ENCODE results near the gene TMSB10. TPM values are rescaled to one million over a fixed set of nuclear protein-coding genes. Genes with fewer than 3 reads are reported as not detected.
A peak's percentile ranks its signal among the peaks of the same experiment; 100 is the strongest.

Gene TMSB10
- total RNA-seq, 1 experiment from 2014 or later = 2,488 TPM

GRCh38 chr2:84925336-84925723 is 19.9 kb downstream of the TMSB10 start:
- no peaks in the 10 kb centered on the region for H3K9me3 ChIP-seq (ENCODE audit: low read depth, low read length, poor library complexity, severe bottlenecking)
- ChIA-PET POLR2A (ENCODE audit: low non-redundant PET) (no interaction called here), CTCF (interaction anchor here (0.5 to 1.3 kb wide), 4 partner anchors 18 to 51 kb away, joined by 3 to 4 read pairs (median 4); no protein-coding TSS in a partner anchor)
- no peaks in the 10 kb centered on the region for H3K27me3 ChIP-seq (replicated peaks; ENCODE audit: insufficient read depth, low read depth, low read length, poor library complexity)
- BruUV-seq (replicated peaks) = no TSS peak
- intact Hi-C loops (cut with micrococcal nuclease; ENCODE audit: unreplicated experiment) = loop anchor here (1.0 to 5.0 kb wide), 4 partner anchors 21 to 428 kb away; partner anchors contain the start of genes TCF7L1 and TMSB10
- H3K27ac ChIP-seq (ENCODE audit: low read depth, low read length, poor library complexity, severe bottlenecking) = peak overlapping the region; percentile 62
- TF ChIP-seq EZH2 (IDR thresholded peaks at IDR 0.05; ENCODE audit: borderline replicate concordance, low read depth, low read length, poor library complexity, severe bottlenecking) (no peak), CTCF (conservative IDR thresholded peaks at IDR 0.05; ENCODE audit: low read depth, low read length) (no peak)
- DNase-seq (ENCODE audit: low spot score) = no peak
- H3K36me3 ChIP-seq (ENCODE audit: insufficient read depth, low read length, poor library complexity, severe bottlenecking) = no peaks in the 10 kb centered on the region
- peaks cover 22% of the 10 kb centered on the region for H3K4me1 ChIP-seq (ENCODE audit: insufficient read depth, low read length, poor library complexity, severe bottlenecking)
- H3K4me3 ChIP-seq (ENCODE audit: low read depth, low read length, poor library complexity, severe bottlenecking) = no peak overlapping the region

GRCh38 chr2:84925724-84926376 is 20.4 kb downstream of the TMSB10 start:
- Histone ChIP-seq H3K9me3 (ENCODE audit: low read depth, low read length, poor library complexity, severe bottlenecking) (no peaks in the 10 kb centered on the region), H3K4me1 (ENCODE audit: insufficient read depth, low read length, poor library complexity, severe bottlenecking) (peaks cover 18% of the 10 kb centered on the region), H3K36me3 (ENCODE audit: insufficient read depth, low read length, poor library complexity, severe bottlenecking) (no peaks in the 10 kb centered on the region), H3K27ac (ENCODE audit: low read depth, low read length, poor library complexity, severe bottlenecking) (peak overlapping the region; percentile 62), H3K4me3 (ENCODE audit: low read depth, low read length, poor library complexity, severe bottlenecking) (peak overlapping the region; percentile 53), H3K27me3 (replicated peaks; ENCODE audit: insufficient read depth, low read depth, low read length, poor library complexity) (no peaks in the 10 kb centered on the region)
- DNase-seq (ENCODE audit: low spot score) = peak; percentile 97
- ChIA-PET POLR2A (ENCODE audit: low non-redundant PET) (interaction anchor here (0.5 to 0.8 kb wide), 2 partner anchors 20 to 276 kb away, joined by 3 to 5 read pairs; partner anchors contain the start of gene TMSB10), CTCF (interaction anchor here (0.6 to 1.3 kb wide), 9 partner anchors 15 to 973 kb away, joined by 3 to 14 read pairs (median 4); partner anchors contain the start of gene TMSB10)
- TF ChIP-seq EZH2 (IDR thresholded peaks at IDR 0.05; ENCODE audit: borderline replicate concordance, low read depth, low read length, poor library complexity, severe bottlenecking) (no peak), CTCF (conservative IDR thresholded peaks at IDR 0.05; ENCODE audit: low read depth, low read length) (peak; percentile 95)
- intact Hi-C loops (cut with micrococcal nuclease; ENCODE audit: unreplicated experiment) = loop anchor here (1.0 to 5.0 kb wide), 5 partner anchors 21 to 429 kb away; partner anchors contain the start of genes TCF7L1 and TMSB10
- BruUV-seq (replicated peaks) = no TSS peak

- Histone ChIP-seq H3K36me3 (ENCODE audit: insufficient read depth, low read length, poor library complexity, severe bottlenecking) (no peaks in the 10 kb centered on the region), H3K4me3 (ENCODE audit: low read depth, low read length, poor library complexity, severe bottlenecking) (peak overlapping the region; percentile 53), H3K27me3 (replicated peaks; ENCODE audit: insufficient read depth, low read depth, low read length, poor library complexity) (no peaks in the 10 kb centered on the region), H3K27ac (ENCODE audit: low read depth, low read length, poor library complexity, severe bottlenecking) (no peak overlapping the region), H3K4me1 (ENCODE audit: insufficient read depth, low read length, poor library complexity, severe bottlenecking) (peaks cover 18% of the 10 kb centered on the region), H3K9me3 (ENCODE audit: low read depth, low read length, poor library complexity, severe bottlenecking) (no peaks in the 10 kb centered on the region)
- intact Hi-C loops (cut with micrococcal nuclease; ENCODE audit: unreplicated experiment) = loop anchor here (1.0 to 5.0 kb wide), 4 partner anchors 45 to 430 kb away; partner anchors contain the start of gene TCF7L1
- BruUV-seq (replicated peaks) = no TSS peak
- DNase-seq (ENCODE audit: low spot score) = no peak
- ChIA-PET CTCF (no interaction called here), POLR2A (ENCODE audit: low non-redundant PET) (no interaction called here)
- TF ChIP-seq CTCF (conservative IDR thresholded peaks at IDR 0.05; ENCODE audit: low read depth, low read length) = no peak
- no peak for TF ChIP-seq EZH2 (IDR thresholded peaks at IDR 0.05; ENCODE audit: borderline replicate concordance, low read depth, low read length, poor library complexity, severe bottlenecking)
Measured at GRCh38 chr2:84927275-84927627, 21.8 kb downstream of the TMSB10 start.

Data from A673 (cell line).